NCI-H2107 treated with DMSO at 0.1 percent for 48 hours (cell line): ENCODE measurements around the gene ANXA3.
"Not testable (repeated sequence)": the region's sequence is repeated elsewhere in the genome, so short reads cannot be mapped to it uniquely, and the experiment has no call there.

ENCODE experiments used
- DNase-seq: peaks from one replicate; lab custom pipeline; 2025; ENCODE audit not compliant: unreplicated experiment; lab: John Stamatoyannopoulos, UW

Gene ANXA3

GRCh38 chr4:78569306-78569821, 17.8 kb downstream of the ANXA3 start:
- no peak for DNase-seq

- DNase-seq: no peak
Measured at GRCh38 chr4:78570117-78570516, 18.5 kb downstream of the ANXA3 start.

- no peak for DNase-seq
Measured at GRCh38 chr4:78571804-78572203, 20.2 kb downstream of the ANXA3 start.

- DNase-seq: no peak
Measured at GRCh38 chr4:78578674-78579425, 27.3 kb downstream of the ANXA3 start.

GRCh38 chr4:78581618-78582017, 30.0 kb downstream of the ANXA3 start:
- DNase-seq: no peak

GRCh38 chr4:78584863-78585547, 33.4 kb downstream of the ANXA3 start:
- DNase-seq: no peak

GRCh38 chr4:78585633-78586032, 34.1 kb downstream of the ANXA3 start:
- no peak for DNase-seq

GRCh38 chr4:78588894-78589545, 37.5 kb downstream of the ANXA3 start:
- DNase-seq: no peak

- DNase-seq: no peak
Measured at GRCh38 chr4:78591404-78591803, 39.8 kb downstream of the ANXA3 start.

- no peak for DNase-seq
Measured at GRCh38 chr4:78592088-78592783, 40.7 kb downstream of the ANXA3 start.

- DNase-seq: no peak
Measured at GRCh38 chr4:78596111-78596742, 44.7 kb downstream of the ANXA3 start.

GRCh38 chr4:78598431-78598830, 46.9 kb downstream of the ANXA3 start:
- not testable (repeated sequence) for DNase-seq

GRCh38 chr4:78599147-78599546, 47.6 kb downstream of the ANXA3 start:
- no peak for DNase-seq

GRCh38 chr4:78599931-78600375, 48.4 kb downstream of the ANXA3 start:
- DNase-seq: no peak

GRCh38 chr4:78601013-78601412, 49.4 kb downstream of the ANXA3 start:
- DNase-seq: no peak

- DNase-seq: no peak
Measured at GRCh38 chr4:78602334-78602733, 50.8 kb downstream of the ANXA3 start.

GRCh38 chr4:78603384-78603783, 51.8 kb downstream of the ANXA3 start:
- DNase-seq: no peak

- DNase-seq: no peak
Measured at GRCh38 chr4:78604988-78605387, 53.4 kb downstream of the ANXA3 start.

GRCh38 chr4:78606035-78606434, 54.5 kb downstream of the ANXA3 start:
- DNase-seq: no peak

- no peak for DNase-seq
Measured at GRCh38 chr4:78606530-78607095, 55.0 kb downstream of the ANXA3 start.
